C4-2B (cell line): ENCODE measurements around the gene HSPG2.

Source experiments
- ZFX ChIP-seq: fragments of 450-650 bp; IDR thresholded peaks from 2 replicates; pipeline ENCODE4 v1.6.1; 2017
- TF ChIP-seq, protein P1 (sequence below): fragments of 450-650 bp; conservative IDR thresholded peaks from 2 replicates; pipeline ENCODE4 v1.5.1; 2017; ENCODE audit warnings: mild to moderate bottlenecking

DNA sequence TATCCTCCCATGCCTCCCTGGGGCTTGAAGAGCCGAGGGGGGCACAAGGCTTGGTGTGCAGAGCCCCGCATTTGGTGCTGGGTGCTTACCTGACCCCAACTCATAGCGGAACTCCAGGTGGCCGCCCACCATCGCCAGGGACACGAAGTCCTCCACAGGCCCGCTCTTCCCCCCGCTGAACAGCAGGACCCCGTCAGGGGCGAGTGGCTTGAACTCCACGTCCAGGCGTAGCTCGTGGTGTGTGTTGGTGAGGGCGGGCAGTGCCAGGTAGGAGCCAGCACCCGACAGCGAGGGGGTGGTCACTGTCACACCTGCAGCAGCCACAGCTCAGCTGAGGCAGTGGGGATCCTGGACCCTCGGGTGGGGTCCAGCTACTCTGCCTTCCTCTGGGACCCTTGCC is 107.8 kb downstream of the HSPG2 start:
- TF ChIP-seq, protein P1, sequence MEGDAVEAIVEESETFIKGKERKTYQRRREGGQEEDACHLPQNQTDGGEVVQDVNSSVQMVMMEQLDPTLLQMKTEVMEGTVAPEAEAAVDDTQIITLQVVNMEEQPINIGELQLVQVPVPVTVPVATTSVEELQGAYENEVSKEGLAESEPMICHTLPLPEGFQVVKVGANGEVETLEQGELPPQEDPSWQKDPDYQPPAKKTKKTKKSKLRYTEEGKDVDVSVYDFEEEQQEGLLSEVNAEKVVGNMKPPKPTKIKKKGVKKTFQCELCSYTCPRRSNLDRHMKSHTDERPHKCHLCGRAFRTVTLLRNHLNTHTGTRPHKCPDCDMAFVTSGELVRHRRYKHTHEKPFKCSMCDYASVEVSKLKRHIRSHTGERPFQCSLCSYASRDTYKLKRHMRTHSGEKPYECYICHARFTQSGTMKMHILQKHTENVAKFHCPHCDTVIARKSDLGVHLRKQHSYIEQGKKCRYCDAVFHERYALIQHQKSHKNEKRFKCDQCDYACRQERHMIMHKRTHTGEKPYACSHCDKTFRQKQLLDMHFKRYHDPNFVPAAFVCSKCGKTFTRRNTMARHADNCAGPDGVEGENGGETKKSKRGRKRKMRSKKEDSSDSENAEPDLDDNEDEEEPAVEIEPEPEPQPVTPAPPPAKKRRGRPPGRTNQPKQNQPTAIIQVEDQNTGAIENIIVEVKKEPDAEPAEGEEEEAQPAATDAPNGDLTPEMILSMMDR, result no peak
- TF ChIP-seq ZFX, result no peak
